Upper lobe of left lung (tissue), 4 donors: ENCODE measurements around the gene MED13L.

Experiments
- POLR2AphosphoS5 ChIP-seq, 2 donors: sonication (generic); formaldehyde crosslinking; IDR thresholded peaks; one replicate each; pipeline ENCODE4 v1.5.1; 2017; ENCODE audit warnings: antibody characterized with exemption in 2 of 2
- TF ChIP-seq, protein P1 (sequence below), 6 experiments: fragments of 450-650 bp in 4 of 6; fragments of 200-600 bp in 2 of 6; sonication (generic) in 2 of 6; IDR thresholded peaks; one replicate each; pipeline ENCODE4 v1.5.1; 2016 to 2019; ENCODE audit warnings: antibody characterized with exemption in 6 of 6

DNA sequence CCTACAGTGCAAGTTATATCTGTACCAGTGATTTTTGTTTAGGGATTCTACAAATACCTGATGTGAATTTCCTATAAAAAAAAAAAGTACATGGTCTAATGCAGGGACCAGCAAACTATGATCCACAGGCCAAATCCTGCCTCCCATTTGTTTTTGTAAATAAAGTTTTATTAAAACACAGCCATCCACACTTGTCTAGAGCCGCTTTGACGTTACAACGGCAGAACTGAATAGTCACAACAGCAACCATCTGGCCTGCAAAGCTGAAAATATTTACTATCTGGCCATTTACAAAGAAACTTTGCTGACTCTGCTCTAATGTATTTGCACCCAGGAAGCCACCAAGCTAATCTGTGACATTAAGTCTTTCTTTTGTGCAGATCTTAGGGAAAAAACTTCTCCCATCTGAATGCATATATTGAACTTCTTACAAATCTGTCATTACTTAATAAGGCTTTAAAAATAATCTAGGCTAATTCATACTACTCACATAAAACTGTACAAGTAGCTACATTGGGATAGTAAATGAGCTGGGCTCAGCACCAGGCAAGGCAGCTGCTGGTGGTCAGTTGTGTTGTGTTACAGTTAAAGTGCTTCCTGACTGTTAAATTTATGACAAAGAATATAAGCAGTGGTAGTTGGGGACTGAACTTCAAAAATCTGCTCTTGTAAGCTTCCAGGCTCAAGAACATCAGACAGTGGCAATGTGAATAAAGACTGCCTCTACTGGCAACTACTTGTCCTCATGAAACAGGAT is 303.3 kb downstream of the MED13L start:
- TF ChIP-seq, protein P1, sequence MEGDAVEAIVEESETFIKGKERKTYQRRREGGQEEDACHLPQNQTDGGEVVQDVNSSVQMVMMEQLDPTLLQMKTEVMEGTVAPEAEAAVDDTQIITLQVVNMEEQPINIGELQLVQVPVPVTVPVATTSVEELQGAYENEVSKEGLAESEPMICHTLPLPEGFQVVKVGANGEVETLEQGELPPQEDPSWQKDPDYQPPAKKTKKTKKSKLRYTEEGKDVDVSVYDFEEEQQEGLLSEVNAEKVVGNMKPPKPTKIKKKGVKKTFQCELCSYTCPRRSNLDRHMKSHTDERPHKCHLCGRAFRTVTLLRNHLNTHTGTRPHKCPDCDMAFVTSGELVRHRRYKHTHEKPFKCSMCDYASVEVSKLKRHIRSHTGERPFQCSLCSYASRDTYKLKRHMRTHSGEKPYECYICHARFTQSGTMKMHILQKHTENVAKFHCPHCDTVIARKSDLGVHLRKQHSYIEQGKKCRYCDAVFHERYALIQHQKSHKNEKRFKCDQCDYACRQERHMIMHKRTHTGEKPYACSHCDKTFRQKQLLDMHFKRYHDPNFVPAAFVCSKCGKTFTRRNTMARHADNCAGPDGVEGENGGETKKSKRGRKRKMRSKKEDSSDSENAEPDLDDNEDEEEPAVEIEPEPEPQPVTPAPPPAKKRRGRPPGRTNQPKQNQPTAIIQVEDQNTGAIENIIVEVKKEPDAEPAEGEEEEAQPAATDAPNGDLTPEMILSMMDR (IDR thresholded peaks at IDR 0.05), result no peak
- no peak for TF ChIP-seq POLR2AphosphoS5 (IDR thresholded peaks at IDR 0.05)
